SK-N-MC (cell line): Measurements from ENCODE around the gene FOSL2.

ENCODE experiments used
- EZH2 ChIP-seq: fragments of 200-600 bp; sonication (generic); IDR thresholded peaks from one replicate; pipeline ENCODE4 v1.6.1; 2017; ENCODE audit warnings: antibody characterized with exemption
- FOXP2 ChIP-seq: optimal IDR thresholded peaks from 2 replicates; pipeline ENCODE3; 2011; ENCODE audit warnings: mild to moderate bottlenecking, moderate library complexity; ENCODE audit not compliant: insufficient read depth; ENCODE audit errors: extremely low read length, control extremely low read depth
- POLR2AphosphoS5 ChIP-seq: IDR thresholded peaks from 2 replicates; pipeline ENCODE4 v1.6.1; 2012; ENCODE audit warnings: mild to moderate bottlenecking, low read depth, low read length, borderline replicate concordance

DNA sequence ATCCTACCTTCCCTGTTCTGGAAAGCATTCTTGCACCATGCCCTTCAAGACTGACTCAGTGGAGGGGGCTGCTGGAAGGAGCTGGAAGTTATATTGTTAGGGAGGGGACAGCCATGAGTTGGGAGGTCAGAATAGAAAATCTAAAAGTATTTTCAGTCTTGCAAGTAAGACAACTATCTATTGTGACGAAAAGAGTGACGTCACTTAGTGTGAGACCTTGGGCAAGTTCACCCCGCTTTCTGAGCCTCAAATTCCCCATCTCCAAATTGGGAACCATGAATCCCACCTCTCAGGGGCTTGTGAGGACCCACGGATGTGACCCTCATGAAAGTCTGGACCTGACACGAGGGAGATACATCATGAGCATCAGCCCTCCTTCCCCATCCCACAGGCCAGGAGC lies 46.5 kb downstream of the FOSL2 start:
- TF ChIP-seq EZH2 = no peak
- no peak for TF ChIP-seq POLR2AphosphoS5
- TF ChIP-seq FOXP2 = no peak
